Fibroblast of peridontal ligament (primary cell): ENCODE measurements around the gene L2HGDH.
"Not testable (repeated sequence)": the region's sequence is repeated elsewhere in the genome, so short reads cannot be mapped to it uniquely, and the experiment has no call there.

Experiments used
- DNase-seq: peaks from one replicate; pipeline ENCODE4 v3.0.0-alpha.2; 2010; ENCODE audit errors: extremely low read depth

The L2HGDH gene

DNA sequence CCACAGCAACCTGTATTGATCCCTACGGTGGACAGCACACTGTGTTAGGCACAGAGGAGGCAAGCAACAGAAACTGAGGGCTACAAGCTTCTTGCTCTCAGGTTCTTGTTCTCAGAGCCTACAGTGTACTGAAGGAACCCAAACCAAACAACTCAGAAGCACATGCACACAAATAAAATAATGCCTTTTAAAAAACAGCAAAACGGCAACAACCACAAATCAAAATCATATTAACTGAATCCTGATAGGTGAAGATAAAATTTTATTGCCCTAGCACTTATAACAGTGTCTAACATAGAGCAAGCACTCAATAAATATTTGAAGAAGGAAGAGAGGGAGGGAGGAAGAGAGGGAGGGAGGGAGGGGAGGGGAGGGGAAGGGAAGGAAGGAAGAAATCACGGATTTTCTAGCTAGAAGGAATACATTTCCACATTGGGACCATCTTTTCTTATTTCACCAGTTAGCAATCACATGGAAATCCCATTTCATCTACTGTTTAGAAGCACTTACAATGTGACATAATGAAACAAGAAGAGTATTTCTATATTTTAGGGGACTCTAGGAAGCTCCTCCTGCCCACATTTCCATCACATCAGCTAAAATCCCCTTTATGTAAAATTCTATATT lies 27.3 kb upstream of the L2HGDH start:
- no peak for DNase-seq

- DNase-seq = no peak
These were observed 26.6 kb upstream of the L2HGDH start for GRCh38 chr14:50338587-50338986.

DNA sequence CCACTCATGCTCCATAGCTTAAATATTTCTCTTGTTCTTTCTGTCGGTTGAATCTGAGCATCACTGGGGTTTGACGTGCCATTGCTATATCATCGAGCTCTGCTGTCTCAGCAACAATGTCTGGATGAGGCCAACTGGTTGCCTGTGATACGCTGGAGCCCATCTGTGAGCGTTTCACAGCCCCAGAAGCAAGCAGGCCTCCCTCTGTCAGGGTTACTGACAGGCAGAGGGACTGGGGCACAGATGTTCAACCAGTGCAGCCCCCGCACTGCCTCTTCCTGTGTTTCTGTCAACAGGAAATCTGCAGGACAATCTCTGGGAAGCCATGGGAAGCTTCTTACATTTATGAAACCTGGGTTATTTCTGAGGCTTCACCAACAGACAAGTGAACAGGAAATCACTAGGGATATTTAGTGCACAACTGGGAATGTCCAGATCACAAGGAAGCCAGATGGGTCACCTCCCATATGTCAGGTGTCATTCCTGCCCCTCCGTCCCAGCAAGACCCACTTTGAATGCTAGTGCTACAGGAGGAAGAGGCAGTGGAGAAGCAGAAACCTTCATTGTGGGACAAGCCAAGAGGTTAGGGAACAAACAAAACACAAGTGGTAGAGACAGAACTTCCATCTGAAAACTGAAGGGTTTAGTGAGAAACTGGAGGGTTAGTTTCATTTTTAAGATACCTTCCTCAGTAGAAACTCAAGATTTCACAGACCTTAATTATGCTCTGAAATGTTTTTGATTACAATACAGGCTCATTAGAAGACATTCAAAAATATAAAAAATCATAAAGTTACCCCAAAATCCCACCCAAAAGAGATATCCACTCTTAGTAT lies 24.2 kb upstream of the L2HGDH start:
- peak; percentile 35 for DNase-seq

DNA sequence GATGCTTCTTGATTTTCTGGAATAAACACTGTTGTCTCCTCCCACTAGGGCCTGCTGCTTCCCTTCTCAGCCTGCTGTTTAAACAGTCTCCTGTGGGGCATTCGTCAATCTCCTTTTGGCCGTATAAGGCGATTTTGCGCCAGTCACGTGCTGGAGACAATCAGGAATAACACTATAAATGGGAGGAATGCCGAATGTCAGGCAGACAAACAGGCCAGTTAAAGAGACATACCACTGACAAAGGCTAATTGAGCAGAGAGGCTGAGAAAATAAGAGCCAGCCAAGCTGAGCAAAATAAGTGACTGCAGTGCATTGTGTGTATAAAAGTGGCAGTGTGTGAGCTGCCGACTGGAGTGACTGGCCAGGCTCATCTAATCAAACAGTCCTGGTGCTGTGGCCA lies 23.4 kb upstream of the L2HGDH start:
- peak; percentile 56 for DNase-seq

- no peak for DNase-seq
These were observed 22.2 kb upstream of the L2HGDH start for GRCh38 chr14:50334211-50334610.

DNA sequence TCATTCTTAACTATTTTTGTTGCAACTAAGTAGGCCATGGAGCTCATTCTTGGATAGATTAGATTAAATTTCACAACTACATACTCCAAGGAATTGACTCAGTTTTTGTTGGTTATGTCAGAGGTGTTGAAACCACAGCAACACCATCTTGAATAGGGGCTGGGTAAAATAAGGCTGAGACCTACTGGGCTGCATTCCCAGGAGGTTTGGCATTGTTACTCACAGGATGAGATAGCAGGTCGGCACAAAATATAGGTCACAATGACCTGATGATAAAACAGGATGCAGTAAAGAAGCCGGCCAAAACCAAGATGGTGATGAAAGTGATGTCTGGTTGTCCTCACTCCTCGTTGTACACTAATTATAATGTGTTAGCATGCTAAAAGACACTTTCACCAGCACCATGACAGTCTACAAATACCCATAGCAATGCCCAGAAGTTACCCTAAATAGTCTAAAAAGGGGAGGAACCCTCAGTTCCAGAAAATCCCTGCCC lies 21.0 kb upstream of the L2HGDH start:
- DNase-seq = peak; percentile 79

DNA sequence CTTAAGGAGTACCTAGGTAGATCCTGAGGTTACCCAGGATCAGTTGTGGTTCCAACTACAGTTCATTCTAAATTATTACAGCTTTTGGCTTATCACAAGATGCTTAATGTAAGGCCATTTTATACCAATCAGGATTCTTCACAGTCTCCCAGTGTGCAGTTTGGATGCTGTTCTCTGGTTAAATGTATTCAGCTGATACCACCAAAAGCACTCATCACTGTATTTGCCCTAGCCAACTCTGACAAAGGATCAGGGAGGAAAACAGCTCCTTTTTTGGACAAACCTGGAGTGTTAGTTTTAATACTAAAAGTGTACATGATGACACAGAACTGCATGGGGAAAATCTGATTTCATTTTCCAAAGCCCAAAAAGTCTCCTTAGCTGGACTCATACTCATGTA lies 19.6 kb upstream of the L2HGDH start:
- DNase-seq = no peak

GRCh38 chr14:50321009-50321660 lies 9.1 kb upstream of the L2HGDH start:
- DNase-seq = peak; percentile 94

- peak; percentile 69 for DNase-seq
These were observed 8.3 kb upstream of the L2HGDH start for GRCh38 chr14:50320283-50320682.

DNA sequence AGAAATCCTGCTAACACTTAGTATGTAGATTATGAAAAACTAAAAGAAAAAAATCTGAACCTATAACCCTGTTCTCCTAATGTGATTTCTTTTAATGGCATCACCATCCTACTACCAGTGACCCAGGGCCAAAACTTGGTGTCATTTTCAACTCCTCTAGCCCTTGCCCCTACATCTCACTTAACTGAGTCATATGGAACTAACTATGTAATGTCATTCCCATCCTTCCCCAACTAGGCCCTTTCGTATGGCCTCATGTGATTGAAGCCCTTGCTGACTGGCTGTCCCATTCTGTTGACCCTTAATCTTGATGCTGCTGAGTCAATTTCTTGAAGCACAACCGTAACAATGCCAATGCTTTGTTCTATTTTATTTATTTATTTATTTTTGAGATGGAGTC lies 7.7 kb upstream of the L2HGDH start:
- peak; percentile 9 for DNase-seq

GRCh38 chr14:50319293-50319692 lies 7.3 kb upstream of the L2HGDH start:
- peak; percentile 30 for DNase-seq

DNA sequence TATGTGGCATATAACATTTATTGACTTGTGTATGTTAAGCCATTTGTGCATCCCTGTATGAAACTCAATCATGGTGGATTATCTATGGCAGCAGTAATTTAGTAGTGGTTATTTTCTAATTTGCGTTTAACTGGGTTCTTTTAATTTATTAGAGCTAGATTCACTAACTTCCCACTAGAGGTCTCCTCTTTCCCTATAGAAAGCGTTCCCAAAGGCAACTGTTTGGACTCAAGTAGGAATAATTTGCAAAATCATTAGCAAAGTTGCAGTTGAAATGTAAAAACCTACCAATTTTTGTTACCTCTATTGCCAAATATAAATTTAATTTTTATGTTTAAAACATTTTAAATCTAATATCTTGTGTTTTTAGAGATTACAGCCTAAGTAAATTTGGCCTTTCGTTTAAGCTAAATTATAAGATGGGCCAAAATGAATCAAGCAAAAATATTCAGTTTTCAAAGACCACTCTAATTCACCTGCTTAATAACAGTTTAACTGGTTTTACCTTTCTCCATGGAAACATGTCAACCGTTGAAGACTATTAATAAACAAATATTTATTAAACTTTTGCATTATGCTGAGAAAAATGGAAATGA lies 6.1 kb upstream of the L2HGDH start:
- peak; percentile 75 for DNase-seq

DNA sequence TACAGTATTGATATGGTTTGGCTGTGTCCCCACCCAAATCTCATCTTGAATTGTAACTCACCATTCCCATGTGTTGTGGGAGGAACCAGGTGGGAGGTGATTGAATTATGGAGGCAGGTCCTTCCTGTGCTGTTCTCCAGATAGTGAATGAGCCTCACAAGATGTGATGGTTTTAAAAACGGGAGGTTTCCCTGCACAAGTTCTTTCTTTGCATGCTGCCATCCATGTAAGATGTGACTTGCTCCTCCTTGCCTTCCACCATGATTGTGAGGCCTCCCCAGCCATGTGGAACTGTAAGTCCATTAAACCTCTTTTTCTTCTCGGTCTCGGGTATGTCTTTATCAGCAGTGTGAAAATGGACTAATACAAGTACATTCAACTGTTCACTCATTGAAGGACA lies 2.1 kb upstream of the L2HGDH start:
- not testable (repeated sequence) for DNase-seq

DNA sequence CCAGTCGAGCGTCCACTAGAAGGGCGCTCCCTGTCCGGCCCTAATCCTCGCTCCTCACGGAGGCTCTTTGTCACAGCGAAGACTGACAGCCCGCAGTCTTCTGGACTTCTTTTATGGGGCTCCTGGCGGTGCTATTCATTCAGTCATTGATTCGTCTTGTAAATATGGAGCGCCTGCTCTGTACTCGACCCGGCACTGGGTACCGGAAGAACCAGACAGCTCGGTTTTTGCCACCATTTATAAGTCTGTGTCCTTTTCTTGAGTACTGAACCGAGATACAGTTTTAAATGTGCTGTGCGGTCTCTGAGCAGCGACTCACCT lies 665 bp upstream of the L2HGDH start:
- peak; percentile 51 for DNase-seq

GRCh38 chr14:50311337-50311971 lies 575 bp downstream of the L2HGDH start:
- DNase-seq = peak; percentile 16

GRCh38 chr14:50310445-50310844 lies 1.6 kb downstream of the L2HGDH start:
- no peak for DNase-seq

DNA sequence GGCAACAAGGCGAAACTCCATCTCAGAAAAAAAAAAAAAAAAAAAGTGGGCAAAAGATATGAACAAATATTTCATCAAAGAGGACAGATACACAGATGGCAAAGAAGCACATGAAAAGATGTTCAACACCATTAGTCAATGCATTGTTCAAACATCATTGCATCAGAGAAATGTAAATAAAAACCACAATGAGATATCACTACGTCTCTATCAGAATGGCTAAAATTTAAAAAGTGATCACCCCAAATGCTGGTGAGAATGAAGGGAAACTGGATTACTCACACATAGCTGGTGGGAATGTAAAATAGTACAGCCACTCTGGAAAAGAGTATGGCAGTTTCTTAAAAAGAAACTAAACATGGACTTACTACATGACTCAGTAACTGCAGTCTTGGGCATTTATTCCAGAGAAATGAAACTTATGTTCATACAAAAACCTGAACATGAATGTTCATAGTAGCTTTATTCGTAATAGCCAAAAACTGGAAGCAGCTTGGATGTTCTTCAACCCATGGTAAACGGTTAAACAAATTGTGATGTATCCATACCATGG lies 3.6 kb downstream of the L2HGDH start:
- DNase-seq = no peak

DNA sequence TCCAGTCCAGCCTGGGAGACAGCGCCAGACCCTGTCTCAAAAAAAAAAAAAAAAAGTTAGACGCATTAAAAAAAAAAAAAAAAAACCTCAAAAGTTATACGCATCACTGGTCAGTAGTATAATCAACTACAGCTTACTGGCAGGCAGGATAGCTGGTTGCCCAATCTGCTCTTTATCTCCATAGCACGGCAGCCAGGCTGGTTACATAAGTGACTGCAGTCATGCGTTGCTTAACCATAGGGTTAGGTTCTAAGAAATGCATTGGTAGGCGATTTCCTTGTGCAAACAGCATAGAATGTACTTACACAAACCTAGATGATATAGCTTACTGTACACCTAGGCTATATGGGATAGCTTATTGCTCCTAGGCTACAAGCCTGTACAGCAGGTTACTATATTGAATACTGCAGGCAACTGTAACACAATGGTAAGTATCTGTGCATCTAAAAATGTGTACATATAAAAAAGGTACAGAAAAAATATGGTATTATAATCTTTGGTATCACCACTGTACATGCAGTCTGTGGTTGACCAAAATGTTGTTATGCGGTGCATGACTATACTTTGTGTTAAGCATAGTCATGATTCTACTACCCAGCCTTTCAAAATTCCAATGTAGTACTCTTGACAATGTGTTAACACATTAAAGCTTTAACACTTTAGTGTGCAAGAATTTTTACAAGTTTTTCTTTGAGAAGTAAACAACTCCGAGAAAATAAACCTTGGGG lies 8.1 kb downstream of the L2HGDH start:
- peak; percentile 79 for DNase-seq

DNA sequence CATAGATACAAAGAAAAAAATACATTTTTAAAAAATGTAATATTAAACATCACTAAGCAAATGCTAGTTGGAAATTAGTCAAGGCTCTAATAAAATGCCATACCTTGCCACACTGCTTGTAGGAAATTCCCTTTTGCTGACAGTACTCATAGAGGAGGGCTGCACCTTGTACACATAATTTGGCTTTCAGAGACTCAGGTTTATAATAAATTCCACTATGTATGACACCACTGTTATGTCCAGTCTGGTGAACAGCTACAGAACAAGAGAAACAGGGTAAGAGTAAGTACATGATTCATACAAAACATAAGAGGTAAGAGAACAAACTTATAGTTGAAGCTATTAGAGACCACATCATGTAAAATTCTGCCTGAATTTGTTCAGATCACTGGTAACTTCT lies 10.1 kb downstream of the L2HGDH start:
- no peak for DNase-seq

- no peak for DNase-seq
These were observed 12.4 kb downstream of the L2HGDH start for GRCh38 chr14:50299585-50299984.

DNA sequence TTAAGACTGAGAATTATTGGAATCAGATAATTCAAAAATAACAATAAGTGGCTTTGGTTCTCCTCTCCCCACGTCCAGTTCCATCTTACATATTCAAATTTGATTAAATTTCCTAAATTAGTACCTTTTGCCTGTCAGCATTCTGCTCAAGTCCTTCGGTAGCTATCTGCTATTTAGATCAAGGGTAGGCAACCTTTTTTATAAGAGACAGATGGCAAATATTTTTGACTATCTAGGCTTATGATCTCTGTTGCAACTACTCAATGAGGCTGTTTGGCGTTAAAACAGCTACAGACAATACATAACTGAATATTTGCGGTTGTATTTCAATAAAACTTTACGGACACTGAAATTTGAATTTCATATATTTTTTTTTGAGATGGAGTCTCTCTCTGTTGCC lies 21.7 kb downstream of the L2HGDH start:
- no peak for DNase-seq
